WTC11 (cell line): ENCODE measurements around the gene SULT1A2. TPM values are rescaled to one million over a fixed set of nuclear protein-coding genes. Genes with fewer than 3 reads are reported as not detected.

ENCODE experiments used
- ATAC-seq: fragments of 200-7000 bp; cut with Tn5 transposase; 2 replicates; pipeline ENCODE4 v1.10.0; 2021; ENCODE audit warnings: mild to moderate bottlenecking, moderate library complexity
- CTCF ChIA-PET: fragments of 300-600 bp; sonication (Branson Sonifier 250); formaldehyde crosslinking; loops from one replicate; lab custom pipeline; 2021; ENCODE audit warnings: antibody characterized with exemption; lab: Charles Lee
- POLR2A ChIA-PET: fragments of 350-600 bp; sonication (Branson Sonifier 250); formaldehyde crosslinking; loops from one replicate; lab custom pipeline; 2021; ENCODE audit warnings: antibody characterized with exemption; lab: Charles Lee
- DNase-seq: peaks from one replicate; pipeline ENCODE4 v3.0.0; 2021; ENCODE audit warnings: low spot score
- H3K27ac Mint-ChIP-seq: 2 replicates; pipeline ENCODE4 v1.8.0; 2021; ENCODE audit warnings: mixed read lengths
- H3K27me3 Mint-ChIP-seq: 2 replicates; pipeline ENCODE4 v1.8.0; 2021; ENCODE audit warnings: low read depth, mild to moderate bottlenecking, moderate library complexity, mixed read lengths
- H3K36me3 Mint-ChIP-seq: 2 replicates; pipeline ENCODE4 v1.8.0; 2021; ENCODE audit warnings: mixed read lengths
- H3K4me1 Mint-ChIP-seq: 2 replicates; pipeline ENCODE4 v1.8.0; 2022; ENCODE audit warnings: mixed read lengths
- H3K4me3 Mint-ChIP-seq: 2 replicates; pipeline ENCODE4 v1.8.0; 2021; ENCODE audit warnings: mild to moderate bottlenecking, moderate library complexity, mixed read lengths
- H3K9me3 Mint-ChIP-seq: 2 replicates; pipeline ENCODE4 v1.8.0; 2021; ENCODE audit warnings: mixed read lengths
- EMX1 ChIP-seq: fragments of 250-450 bp; sonication (Bioruptor Pico); IDR thresholded peaks from 2 replicates; pipeline ENCODE4 v1.8.0; 2021; ENCODE audit warnings: mild to moderate bottlenecking
- JUN ChIP-seq: sonication (generic); formaldehyde crosslinking; IDR thresholded peaks from 2 replicates; pipeline ENCODE4 v1.8.0; 2023; ENCODE audit warnings: mild to moderate bottlenecking, missing genetic modification reagents
- NFE2L1 ChIP-seq: sonication (generic); formaldehyde crosslinking; IDR thresholded peaks from 2 replicates; pipeline ENCODE4 v1.8.1; 2023; ENCODE audit warnings: missing genetic modification reagents
- NFYB ChIP-seq: sonication (generic); formaldehyde crosslinking; conservative IDR thresholded peaks from 2 replicates; pipeline ENCODE4 v1.8.0; 2022; ENCODE audit warnings: low read depth, missing genetic modification reagents
- NR3C1 ChIP-seq: sonication (generic); formaldehyde crosslinking; conservative IDR thresholded peaks from 2 replicates; pipeline ENCODE4 v1.8.1; 2023; ENCODE audit warnings: low read depth, mild to moderate bottlenecking, missing genetic modification reagents
- RORB ChIP-seq: fragments of 250-450 bp; sonication (Bioruptor Pico); IDR thresholded peaks from 2 replicates; pipeline ENCODE4 v1.9.0; 2021; ENCODE audit warnings: mild to moderate bottlenecking
- TEAD1 ChIP-seq: sonication (generic); formaldehyde crosslinking; IDR thresholded peaks from 2 replicates; pipeline ENCODE4 v1.8.0; 2022; ENCODE audit warnings: mild to moderate bottlenecking, missing genetic modification reagents
- TEAD4 ChIP-seq: sonication (generic); formaldehyde crosslinking; IDR thresholded peaks from 2 replicates; pipeline ENCODE4 v1.8.0; 2022; ENCODE audit warnings: mild to moderate bottlenecking, missing genetic modification reagents
- ZBTB21 ChIP-seq: sonication (generic); formaldehyde crosslinking; IDR thresholded peaks from 2 replicates; pipeline ENCODE4 v1.8.1; 2023; ENCODE audit warnings: mild to moderate bottlenecking, missing genetic modification reagents, borderline replicate concordance
- ZNF121 ChIP-seq: sonication (generic); formaldehyde crosslinking; IDR thresholded peaks from 2 replicates; pipeline ENCODE4 v1.8.0; 2023; ENCODE audit warnings: missing genetic modification reagents
- ZNF219 ChIP-seq: sonication (generic); formaldehyde crosslinking; IDR thresholded peaks from 2 replicates; pipeline ENCODE4 v1.8.0; 2023; ENCODE audit warnings: missing genetic modification reagents, mild to moderate bottlenecking, borderline replicate concordance
- ZNF232 ChIP-seq: sonication (generic); formaldehyde crosslinking; IDR thresholded peaks from 2 replicates; pipeline ENCODE4 v1.8.0; 2022; ENCODE audit warnings: mild to moderate bottlenecking, missing genetic modification reagents
- total RNA-seq: library from RNA; stranded (reverse); gene quantifications from 3 replicates; pipeline ENCODE4 v1.2.3, GENCODE V29; 2021
- TF ChIP-seq, protein P1 (sequence below): sonication (generic); formaldehyde crosslinking; conservative IDR thresholded peaks from 2 replicates; pipeline ENCODE4 v1.8.1; 2023; ENCODE audit warnings: mild to moderate bottlenecking, low read depth, missing genetic modification reagents, moderate library complexity
- TF ChIP-seq, protein P2 (sequence below): sonication (generic); formaldehyde crosslinking; IDR thresholded peaks from 2 replicates; pipeline ENCODE4 v1.8.0; 2022; ENCODE audit warnings: mild to moderate bottlenecking, missing genetic modification reagents
- TF ChIP-seq, protein P3 (sequence below): fragments of 250-450 bp; sonication (Bioruptor Pico); IDR thresholded peaks from 2 replicates; pipeline ENCODE4 v1.9.0; 2021; ENCODE audit warnings: mild to moderate bottlenecking
- TF ChIP-seq, protein P4 (sequence below): sonication (generic); formaldehyde crosslinking; IDR thresholded peaks from 2 replicates; pipeline ENCODE4 v1.8.0; 2023; ENCODE audit warnings: missing genetic modification reagents
- TF ChIP-seq, protein P5 (sequence below): sonication (generic); formaldehyde crosslinking; IDR thresholded peaks from 2 replicates; pipeline ENCODE4 v1.8.1; 2023; ENCODE audit warnings: mild to moderate bottlenecking, missing genetic modification reagents, borderline replicate concordance
- TF ChIP-seq, protein P6 (sequence below): sonication (generic); formaldehyde crosslinking; IDR thresholded peaks from 2 replicates; pipeline ENCODE4 v1.8.0; 2022; ENCODE audit warnings: missing genetic modification reagents
- TF ChIP-seq, protein P7 (sequence below): sonication (generic); formaldehyde crosslinking; IDR thresholded peaks from 2 replicates; pipeline ENCODE4 v1.8.1; 2022; ENCODE audit warnings: low read depth, mild to moderate bottlenecking, moderate library complexity, missing genetic modification reagents, borderline replicate concordance

The SULT1A2 gene
- total RNA-seq, 1 experiment from 2014 or later, result 0.35 TPM

DNA sequence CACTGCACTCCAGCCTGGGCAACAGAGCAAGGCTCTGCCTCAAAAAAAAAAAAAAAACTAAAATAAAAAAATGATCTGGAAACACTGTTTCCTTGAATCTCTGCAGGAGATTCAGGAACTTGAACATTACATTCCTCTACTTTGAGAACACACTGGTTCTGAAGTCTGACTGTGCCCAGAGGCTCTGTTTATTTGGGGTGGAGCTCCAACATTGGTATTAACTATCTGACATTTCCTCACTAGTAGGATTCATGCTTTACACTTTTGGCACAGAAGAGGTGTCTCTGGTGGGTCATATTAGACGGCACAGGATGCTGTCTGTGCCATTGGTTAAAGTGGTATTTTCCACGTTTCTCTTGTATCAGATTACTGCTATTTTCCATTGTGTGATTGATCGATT is 10.4 kb downstream of the SULT1A2 start:
- no peaks in the 10 kb centered on the region for H3K9me3 Mint-ChIP-seq
- TF ChIP-seq NR3C1 (CRISPR knock-in tag) (no peak), ZNF232 (CRISPR knock-in tag) (no peak), EMX1 (CRISPR knock-in tag) (no peak), ZNF219 (CRISPR knock-in tag) (no peak), JUN (CRISPR knock-in tag) (no peak), NFYB (no peak)
- TF ChIP-seq, protein P1, sequence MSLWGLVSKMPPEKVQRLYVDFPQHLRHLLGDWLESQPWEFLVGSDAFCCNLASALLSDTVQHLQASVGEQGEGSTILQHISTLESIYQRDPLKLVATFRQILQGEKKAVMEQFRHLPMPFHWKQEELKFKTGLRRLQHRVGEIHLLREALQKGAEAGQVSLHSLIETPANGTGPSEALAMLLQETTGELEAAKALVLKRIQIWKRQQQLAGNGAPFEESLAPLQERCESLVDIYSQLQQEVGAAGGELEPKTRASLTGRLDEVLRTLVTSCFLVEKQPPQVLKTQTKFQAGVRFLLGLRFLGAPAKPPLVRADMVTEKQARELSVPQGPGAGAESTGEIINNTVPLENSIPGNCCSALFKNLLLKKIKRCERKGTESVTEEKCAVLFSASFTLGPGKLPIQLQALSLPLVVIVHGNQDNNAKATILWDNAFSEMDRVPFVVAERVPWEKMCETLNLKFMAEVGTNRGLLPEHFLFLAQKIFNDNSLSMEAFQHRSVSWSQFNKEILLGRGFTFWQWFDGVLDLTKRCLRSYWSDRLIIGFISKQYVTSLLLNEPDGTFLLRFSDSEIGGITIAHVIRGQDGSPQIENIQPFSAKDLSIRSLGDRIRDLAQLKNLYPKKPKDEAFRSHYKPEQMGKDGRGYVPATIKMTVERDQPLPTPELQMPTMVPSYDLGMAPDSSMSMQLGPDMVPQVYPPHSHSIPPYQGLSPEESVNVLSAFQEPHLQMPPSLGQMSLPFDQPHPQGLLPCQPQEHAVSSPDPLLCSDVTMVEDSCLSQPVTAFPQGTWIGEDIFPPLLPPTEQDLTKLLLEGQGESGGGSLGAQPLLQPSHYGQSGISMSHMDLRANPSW (CRISPR knock-in tag), result no peak
- no peak for DNase-seq
- peaks cover 15% of the 10 kb centered on the region for H3K36me3 Mint-ChIP-seq
- POLR2A ChIA-PET, result no interaction called here
- no peak overlapping the region for H3K4me3 Mint-ChIP-seq
- no peaks in the 10 kb centered on the region for H3K4me1 Mint-ChIP-seq
- ATAC-seq, result no peak
- no peak overlapping the region for H3K27ac Mint-ChIP-seq
- H3K27me3 Mint-ChIP-seq, result no peaks in the 10 kb centered on the region
- CTCF ChIA-PET, result no interaction called here

DNA sequence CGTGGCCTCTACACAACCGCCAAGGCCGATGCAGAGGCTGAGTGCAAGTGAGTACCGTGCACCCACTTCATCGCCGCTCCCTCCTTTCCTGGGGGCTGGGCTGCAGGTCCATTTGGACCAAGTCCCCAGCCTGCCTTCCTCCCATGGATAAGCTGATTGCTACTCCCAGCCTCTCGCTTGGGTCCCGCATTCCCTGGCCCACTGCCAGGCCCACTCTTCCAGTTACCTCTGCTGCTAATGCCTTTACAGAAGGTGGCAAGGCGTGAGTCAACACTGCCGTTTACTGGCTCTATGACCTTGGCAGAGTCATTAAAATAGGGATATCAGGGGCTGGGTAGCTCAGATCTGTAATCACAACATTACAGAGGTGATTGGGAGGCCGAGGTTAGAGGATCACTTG is 11.2 kb downstream of the SULT1A2 start:
- Mint-ChIP-seq H3K9me3 (no peaks in the 10 kb centered on the region), H3K27me3 (no peaks in the 10 kb centered on the region), H3K27ac (no peak overlapping the region), H3K36me3 (peaks cover 20% of the 10 kb centered on the region), H3K4me1 (no peaks in the 10 kb centered on the region), H3K4me3 (no peak overlapping the region)
- no peak for ATAC-seq
- ChIA-PET POLR2A (no interaction called here), CTCF (no interaction called here)
- no peak for DNase-seq
- TF ChIP-seq ZBTB21, result no peak
- no peak for TF ChIP-seq TEAD1 (CRISPR knock-in tag)
- no peak for TF ChIP-seq TEAD4 (CRISPR knock-in tag)
- TF ChIP-seq, protein P2, sequence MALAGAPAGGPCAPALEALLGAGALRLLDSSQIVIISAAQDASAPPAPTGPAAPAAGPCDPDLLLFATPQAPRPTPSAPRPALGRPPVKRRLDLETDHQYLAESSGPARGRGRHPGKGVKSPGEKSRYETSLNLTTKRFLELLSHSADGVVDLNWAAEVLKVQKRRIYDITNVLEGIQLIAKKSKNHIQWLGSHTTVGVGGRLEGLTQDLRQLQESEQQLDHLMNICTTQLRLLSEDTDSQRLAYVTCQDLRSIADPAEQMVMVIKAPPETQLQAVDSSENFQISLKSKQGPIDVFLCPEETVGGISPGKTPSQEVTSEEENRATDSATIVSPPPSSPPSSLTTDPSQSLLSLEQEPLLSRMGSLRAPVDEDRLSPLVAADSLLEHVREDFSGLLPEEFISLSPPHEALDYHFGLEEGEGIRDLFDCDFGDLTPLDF (CRISPR knock-in tag), result no peak
- no peak for TF ChIP-seq ZNF232 (CRISPR knock-in tag)
- no peak for TF ChIP-seq JUN (CRISPR knock-in tag)
- no peak for TF ChIP-seq RORB
- TF ChIP-seq, protein P3, sequence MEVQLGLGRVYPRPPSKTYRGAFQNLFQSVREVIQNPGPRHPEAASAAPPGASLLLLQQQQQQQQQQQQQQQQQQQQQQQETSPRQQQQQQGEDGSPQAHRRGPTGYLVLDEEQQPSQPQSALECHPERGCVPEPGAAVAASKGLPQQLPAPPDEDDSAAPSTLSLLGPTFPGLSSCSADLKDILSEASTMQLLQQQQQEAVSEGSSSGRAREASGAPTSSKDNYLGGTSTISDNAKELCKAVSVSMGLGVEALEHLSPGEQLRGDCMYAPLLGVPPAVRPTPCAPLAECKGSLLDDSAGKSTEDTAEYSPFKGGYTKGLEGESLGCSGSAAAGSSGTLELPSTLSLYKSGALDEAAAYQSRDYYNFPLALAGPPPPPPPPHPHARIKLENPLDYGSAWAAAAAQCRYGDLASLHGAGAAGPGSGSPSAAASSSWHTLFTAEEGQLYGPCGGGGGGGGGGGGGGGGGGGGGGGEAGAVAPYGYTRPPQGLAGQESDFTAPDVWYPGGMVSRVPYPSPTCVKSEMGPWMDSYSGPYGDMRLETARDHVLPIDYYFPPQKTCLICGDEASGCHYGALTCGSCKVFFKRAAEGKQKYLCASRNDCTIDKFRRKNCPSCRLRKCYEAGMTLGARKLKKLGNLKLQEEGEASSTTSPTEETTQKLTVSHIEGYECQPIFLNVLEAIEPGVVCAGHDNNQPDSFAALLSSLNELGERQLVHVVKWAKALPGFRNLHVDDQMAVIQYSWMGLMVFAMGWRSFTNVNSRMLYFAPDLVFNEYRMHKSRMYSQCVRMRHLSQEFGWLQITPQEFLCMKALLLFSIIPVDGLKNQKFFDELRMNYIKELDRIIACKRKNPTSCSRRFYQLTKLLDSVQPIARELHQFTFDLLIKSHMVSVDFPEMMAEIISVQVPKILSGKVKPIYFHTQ (CRISPR knock-in tag), result no peak
- TF ChIP-seq NFE2L1, result no peak
- TF ChIP-seq, protein P4, sequence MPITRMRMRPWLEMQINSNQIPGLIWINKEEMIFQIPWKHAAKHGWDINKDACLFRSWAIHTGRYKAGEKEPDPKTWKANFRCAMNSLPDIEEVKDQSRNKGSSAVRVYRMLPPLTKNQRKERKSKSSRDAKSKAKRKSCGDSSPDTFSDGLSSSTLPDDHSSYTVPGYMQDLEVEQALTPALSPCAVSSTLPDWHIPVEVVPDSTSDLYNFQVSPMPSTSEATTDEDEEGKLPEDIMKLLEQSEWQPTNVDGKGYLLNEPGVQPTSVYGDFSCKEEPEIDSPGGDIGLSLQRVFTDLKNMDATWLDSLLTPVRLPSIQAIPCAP (CRISPR knock-in tag), result no peak
- no peak for TF ChIP-seq NFYB
- TF ChIP-seq, protein P5, sequence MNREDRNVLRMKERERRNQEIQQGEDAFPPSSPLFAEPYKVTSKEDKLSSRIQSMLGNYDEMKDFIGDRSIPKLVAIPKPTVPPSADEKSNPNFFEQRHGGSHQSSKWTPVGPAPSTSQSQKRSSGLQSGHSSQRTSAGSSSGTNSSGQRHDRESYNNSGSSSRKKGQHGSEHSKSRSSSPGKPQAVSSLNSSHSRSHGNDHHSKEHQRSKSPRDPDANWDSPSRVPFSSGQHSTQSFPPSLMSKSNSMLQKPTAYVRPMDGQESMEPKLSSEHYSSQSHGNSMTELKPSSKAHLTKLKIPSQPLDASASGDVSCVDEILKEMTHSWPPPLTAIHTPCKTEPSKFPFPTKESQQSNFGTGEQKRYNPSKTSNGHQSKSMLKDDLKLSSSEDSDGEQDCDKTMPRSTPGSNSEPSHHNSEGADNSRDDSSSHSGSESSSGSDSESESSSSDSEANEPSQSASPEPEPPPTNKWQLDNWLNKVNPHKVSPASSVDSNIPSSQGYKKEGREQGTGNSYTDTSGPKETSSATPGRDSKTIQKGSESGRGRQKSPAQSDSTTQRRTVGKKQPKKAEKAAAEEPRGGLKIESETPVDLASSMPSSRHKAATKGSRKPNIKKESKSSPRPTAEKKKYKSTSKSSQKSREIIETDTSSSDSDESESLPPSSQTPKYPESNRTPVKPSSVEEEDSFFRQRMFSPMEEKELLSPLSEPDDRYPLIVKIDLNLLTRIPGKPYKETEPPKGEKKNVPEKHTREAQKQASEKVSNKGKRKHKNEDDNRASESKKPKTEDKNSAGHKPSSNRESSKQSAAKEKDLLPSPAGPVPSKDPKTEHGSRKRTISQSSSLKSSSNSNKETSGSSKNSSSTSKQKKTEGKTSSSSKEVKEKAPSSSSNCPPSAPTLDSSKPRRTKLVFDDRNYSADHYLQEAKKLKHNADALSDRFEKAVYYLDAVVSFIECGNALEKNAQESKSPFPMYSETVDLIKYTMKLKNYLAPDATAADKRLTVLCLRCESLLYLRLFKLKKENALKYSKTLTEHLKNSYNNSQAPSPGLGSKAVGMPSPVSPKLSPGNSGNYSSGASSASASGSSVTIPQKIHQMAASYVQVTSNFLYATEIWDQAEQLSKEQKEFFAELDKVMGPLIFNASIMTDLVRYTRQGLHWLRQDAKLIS, result no peak
- no peak for TF ChIP-seq ZNF121
- TF ChIP-seq, protein P6, sequence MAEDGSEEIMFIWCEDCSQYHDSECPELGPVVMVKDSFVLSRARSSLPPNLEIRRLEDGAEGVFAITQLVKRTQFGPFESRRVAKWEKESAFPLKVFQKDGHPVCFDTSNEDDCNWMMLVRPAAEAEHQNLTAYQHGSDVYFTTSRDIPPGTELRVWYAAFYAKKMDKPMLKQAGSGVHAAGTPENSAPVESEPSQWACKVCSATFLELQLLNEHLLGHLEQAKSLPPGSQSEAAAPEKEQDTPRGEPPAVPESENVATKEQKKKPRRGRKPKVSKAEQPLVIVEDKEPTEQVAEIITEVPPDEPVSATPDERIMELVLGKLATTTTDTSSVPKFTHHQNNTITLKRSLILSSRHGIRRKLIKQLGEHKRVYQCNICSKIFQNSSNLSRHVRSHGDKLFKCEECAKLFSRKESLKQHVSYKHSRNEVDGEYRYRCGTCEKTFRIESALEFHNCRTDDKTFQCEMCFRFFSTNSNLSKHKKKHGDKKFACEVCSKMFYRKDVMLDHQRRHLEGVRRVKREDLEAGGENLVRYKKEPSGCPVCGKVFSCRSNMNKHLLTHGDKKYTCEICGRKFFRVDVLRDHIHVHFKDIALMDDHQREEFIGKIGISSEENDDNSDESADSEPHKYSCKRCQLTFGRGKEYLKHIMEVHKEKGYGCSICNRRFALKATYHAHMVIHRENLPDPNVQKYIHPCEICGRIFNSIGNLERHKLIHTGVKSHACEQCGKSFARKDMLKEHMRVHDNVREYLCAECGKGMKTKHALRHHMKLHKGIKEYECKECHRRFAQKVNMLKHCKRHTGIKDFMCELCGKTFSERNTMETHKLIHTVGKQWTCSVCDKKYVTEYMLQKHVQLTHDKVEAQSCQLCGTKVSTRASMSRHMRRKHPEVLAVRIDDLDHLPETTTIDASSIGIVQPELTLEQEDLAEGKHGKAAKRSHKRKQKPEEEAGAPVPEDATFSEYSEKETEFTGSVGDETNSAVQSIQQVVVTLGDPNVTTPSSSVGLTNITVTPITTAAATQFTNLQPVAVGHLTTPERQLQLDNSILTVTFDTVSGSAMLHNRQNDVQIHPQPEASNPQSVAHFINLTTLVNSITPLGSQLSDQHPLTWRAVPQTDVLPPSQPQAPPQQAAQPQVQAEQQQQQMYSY (CRISPR knock-in tag), result no peak
- TF ChIP-seq, protein P7, sequence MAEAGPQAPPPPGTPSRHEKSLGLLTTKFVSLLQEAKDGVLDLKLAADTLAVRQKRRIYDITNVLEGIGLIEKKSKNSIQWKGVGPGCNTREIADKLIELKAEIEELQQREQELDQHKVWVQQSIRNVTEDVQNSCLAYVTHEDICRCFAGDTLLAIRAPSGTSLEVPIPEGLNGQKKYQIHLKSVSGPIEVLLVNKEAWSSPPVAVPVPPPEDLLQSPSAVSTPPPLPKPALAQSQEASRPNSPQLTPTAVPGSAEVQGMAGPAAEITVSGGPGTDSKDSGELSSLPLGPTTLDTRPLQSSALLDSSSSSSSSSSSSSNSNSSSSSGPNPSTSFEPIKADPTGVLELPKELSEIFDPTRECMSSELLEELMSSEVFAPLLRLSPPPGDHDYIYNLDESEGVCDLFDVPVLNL (CRISPR knock-in tag), result no peak
- TF ChIP-seq ZNF219 (CRISPR knock-in tag), result no peak
